H1 (cell line): ENCODE data around the gene SPEM1. TPM values are rescaled to one million over a fixed set of nuclear protein-coding genes. Genes with fewer than 3 reads are reported as not detected.

Experiments
- CTCF ChIA-PET: fragments of 300-600 bp; sonication (Branson Sonifier 250); formaldehyde crosslinking; loops from one replicate; lab custom pipeline; 2021; ENCODE audit not compliant: partially characterized antibody; lab: Charles Lee
- POLR2A ChIA-PET: fragments of 300-600 bp; sonication (Branson Sonifier 250); formaldehyde crosslinking; loops from one replicate; lab custom pipeline; 2021; ENCODE audit warnings: inconsistent platforms; ENCODE audit not compliant: partially characterized antibody; lab: Charles Lee
- DNase-seq, 2 experiments: peaks; one replicate each; pipeline versions ENCODE4 v3.0.0 to v3.0.0-alpha.2; 2010 to 2022; ENCODE audit warnings: low spot score in 2 of 2, low read depth in 1 of 2, mixed read lengths in 1 of 2
- FAIRE-seq: peaks from 2 replicates; lab custom pipeline; 2011; peaks lifted over from hg19 to GRCh38; lab: Jason Lieb, UNC
- H2AFZ ChIP-seq: 2 replicates; pipeline ENCODE4 v1.8.1; 2012; ENCODE audit warnings: low read length, inconsistent platforms
- H2AK5ac ChIP-seq: 2 replicates; pipeline ENCODE4 v1.6.1; 2013; ENCODE audit warnings: low read depth, low read length
- H2BK120ac ChIP-seq: replicated peaks from 2 replicates; pipeline ENCODE3; 2013; ENCODE audit warnings: low read depth, low read length, inconsistent platforms
- H2BK12ac ChIP-seq: 2 replicates; pipeline ENCODE4 v1.6.1; 2013; ENCODE audit warnings: low read depth, low read length
- H2BK15ac ChIP-seq: 2 replicates; pipeline ENCODE4 v1.6.1; 2013; ENCODE audit warnings: low read length
- H2BK20ac ChIP-seq: 2 replicates; pipeline ENCODE4 v1.6.1; 2013; ENCODE audit warnings: low read length
- H2BK5ac ChIP-seq: 2 replicates; pipeline ENCODE4 v1.6.1; 2013; ENCODE audit warnings: low read depth, low read length
- H3K14ac ChIP-seq: 2 replicates; pipeline ENCODE4 v1.6.1; 2013; ENCODE audit warnings: inconsistent platforms; ENCODE audit not compliant: insufficient read length
- H3K18ac ChIP-seq: 2 replicates; pipeline ENCODE4 v1.6.1; 2013; ENCODE audit warnings: low read length; ENCODE audit errors: extremely low read depth
- H3K23ac ChIP-seq: 2 replicates; pipeline ENCODE4 v1.6.1; 2013; ENCODE audit warnings: inconsistent platforms; ENCODE audit not compliant: insufficient read length
- H3K23me2 ChIP-seq: 2 replicates; pipeline ENCODE4 v1.6.1; 2013; ENCODE audit warnings: low read depth, low read length
- H3K27ac ChIP-seq: 2 replicates; pipeline ENCODE4 v1.6.1; 2011; ENCODE audit warnings: low read depth, low read length, inconsistent platforms
- H3K27me3 ChIP-seq, 4 experiments: replicated peaks in 1 of 4; 1 replicate in 1 of 4; 2 replicates in 3 of 4; pipeline versions ENCODE4 v1.6.1 to v1.8.1; 2011 to 2013; ENCODE audit warnings: low read length in 3 of 4, mild to moderate bottlenecking in 3 of 4, inconsistent platforms in 2 of 4, mixed read lengths in 2 of 4, moderate library complexity in 1 of 4; ENCODE audit not compliant: control insufficient read depth in 3 of 4, insufficient read depth in 3 of 4; ENCODE audit errors: extremely low read depth in 1 of 4
- H3K36me3 ChIP-seq, 4 experiments: 2 replicates each; pipeline versions ENCODE4 v1.6.1 to v1.8.1; 2011 to 2013; ENCODE audit warnings: mild to moderate bottlenecking in 4 of 4, low read length in 3 of 4, moderate library complexity in 2 of 4, control low read depth in 1 of 4, inconsistent platforms in 1 of 4; ENCODE audit not compliant: insufficient read depth in 4 of 4, control insufficient read depth in 2 of 4
- H3K4ac ChIP-seq: replicated peaks from 2 replicates; pipeline ENCODE3; 2013; ENCODE audit warnings: low read length, low read depth, mixed read lengths, inconsistent platforms; ENCODE audit not compliant: insufficient read length
- H3K4me1 ChIP-seq, 4 experiments: replicated peaks in 1 of 4; 1 replicate in 1 of 4; 2 replicates in 3 of 4; pipeline versions ENCODE4 v1.6.1 to v1.8.1; 2011 to 2013; ENCODE audit warnings: low read length in 3 of 4, inconsistent platforms in 2 of 4, mixed read lengths in 1 of 4; ENCODE audit not compliant: insufficient read depth in 4 of 4, control insufficient read depth in 3 of 4
- H3K4me2 ChIP-seq, 2 experiments: 2 replicates each; pipeline versions ENCODE4 v1.6.1 to v1.8.1; 2011 to 2013; ENCODE audit warnings: low read depth in 2 of 2, low read length in 2 of 2, control low read depth in 1 of 2, inconsistent platforms in 1 of 2, mild to moderate bottlenecking in 1 of 2; ENCODE audit not compliant: insufficient read depth in 1 of 2
- H3K4me3 ChIP-seq, 4 experiments: fragments of 200-600, 300-600 bp in 1 of 4; sonication (generic), shearing (Covaris generic), sonication (Bioruptor Twin) in 1 of 4; 2 replicates each; pipeline versions ENCODE4 v1.5.1 to v1.8.1; 2011 to 2016; ENCODE audit warnings: low read length in 4 of 4, low read depth in 3 of 4, control low read depth in 2 of 4, inconsistent platforms in 2 of 4, mild to moderate bottlenecking in 2 of 4, mixed read lengths in 1 of 4, moderate library complexity in 1 of 4; ENCODE audit not compliant: insufficient read depth in 2 of 4; ENCODE audit errors: extremely low read depth in 1 of 4
- H3K56ac ChIP-seq: replicated peaks from 2 replicates; pipeline ENCODE3; 2013; ENCODE audit warnings: low read depth, mild to moderate bottlenecking, mixed read lengths, low read length, inconsistent platforms; ENCODE audit not compliant: insufficient read length
- H3K79me1 ChIP-seq: 2 replicates; pipeline ENCODE4 v1.6.1; 2013; ENCODE audit warnings: low read depth, low read length, control low read depth
- H3K79me2 ChIP-seq, 2 experiments: 2 replicates each; pipeline versions ENCODE4 v1.6.1 to v1.8.1; 2012 to 2013; ENCODE audit warnings: low read length in 2 of 2, mild to moderate bottlenecking in 2 of 2, inconsistent platforms in 1 of 2; ENCODE audit not compliant: insufficient read depth in 2 of 2, control insufficient read depth in 1 of 2
- H3K9ac ChIP-seq, 4 experiments: replicated peaks in 1 of 4; 1 replicate in 1 of 4; 2 replicates in 3 of 4; pipeline versions ENCODE4 v1.6.1 to v1.8.1; 2011 to 2013; ENCODE audit warnings: low read depth in 3 of 4, low read length in 3 of 4, control low read depth in 2 of 4, mild to moderate bottlenecking in 2 of 4, moderate library complexity in 2 of 4, inconsistent platforms in 1 of 4; ENCODE audit errors: extremely low read depth in 1 of 4
- H3K9me3 ChIP-seq, 2 experiments: 2 replicates each; pipeline versions ENCODE4 v1.6.1 to v1.8.1; 2012 to 2013; ENCODE audit warnings: mild to moderate bottlenecking in 2 of 2, moderate library complexity in 2 of 2, control low read depth in 1 of 2, inconsistent platforms in 1 of 2, low read depth in 1 of 2, low read length in 1 of 2, mixed read lengths in 1 of 2; ENCODE audit not compliant: insufficient read depth in 2 of 2
- H4K20me1 ChIP-seq, 2 experiments: replicated peaks in 1 of 2; 2 replicates each; pipeline versions ENCODE3 to v1.8.1; 2011 to 2013; ENCODE audit warnings: inconsistent platforms in 2 of 2, low read length in 2 of 2, mild to moderate bottlenecking in 1 of 2; ENCODE audit not compliant: insufficient read depth in 2 of 2, control insufficient read depth in 1 of 2
- H4K5ac ChIP-seq: 2 replicates; pipeline ENCODE4 v1.6.1; 2013; ENCODE audit warnings: low read length, low read depth, mixed read lengths, inconsistent platforms; ENCODE audit not compliant: insufficient read length
- H4K8ac ChIP-seq: 2 replicates; pipeline ENCODE4 v1.8.0; 2013; ENCODE audit warnings: mild to moderate bottlenecking, moderate library complexity, low read length, inconsistent platforms; ENCODE audit not compliant: insufficient read depth; ENCODE audit errors: extremely low read depth
- H4K91ac ChIP-seq: replicated peaks from 2 replicates; pipeline ENCODE3; 2013; ENCODE audit warnings: low read length, mixed read lengths, inconsistent platforms; ENCODE audit not compliant: insufficient read length
- BACH1 ChIP-seq: IDR thresholded peaks from 2 replicates; pipeline ENCODE4 v1.6.1; 2012; ENCODE audit warnings: low read length, improper control_type of control experiment
- CTBP2 ChIP-seq: IDR thresholded peaks from 2 replicates; pipeline ENCODE4 v1.7.0; 2011; ENCODE audit warnings: borderline replicate concordance, mild to moderate bottlenecking, moderate library complexity, mixed read lengths, low read length; ENCODE audit not compliant: insufficient read depth, insufficient read length
- JUND ChIP-seq: IDR thresholded peaks from 2 replicates; pipeline ENCODE4 v1.6.1; 2011; ENCODE audit warnings: mild to moderate bottlenecking, improper control_type of control experiment, low read length
- KDM4A ChIP-seq: IDR thresholded peaks from one replicate; pipeline ENCODE4 v1.7.1; 2012; ENCODE audit warnings: low read depth, mild to moderate bottlenecking, moderate library complexity, low read length, inconsistent platforms; ENCODE audit not compliant: severe bottlenecking
- SAP30 ChIP-seq: fragments of 300-600 bp; sonication (generic); IDR thresholded peaks from 2 replicates; pipeline ENCODE4 v1.7.1; 2012; ENCODE audit warnings: low read length, moderate library complexity, mild to moderate bottlenecking, inconsistent platforms; ENCODE audit not compliant: insufficient read depth, insufficient replicate concordance
- SP4 ChIP-seq: IDR thresholded peaks from 2 replicates; pipeline ENCODE4 v1.6.1; 2012; ENCODE audit warnings: low read length, inconsistent platforms
- TCF12 ChIP-seq: IDR thresholded peaks from 2 replicates; pipeline ENCODE4 v1.6.1; 2011; ENCODE audit warnings: low read depth, mild to moderate bottlenecking, low read length
- WGBS, 2 experiments: shearing (Covaris generic) in 1 of 2; methylation state at CpG; one replicate each; pipeline versions ENCODE4 v1.1.6 to v1.1.7; 2013 to 2015; ENCODE audit warnings: low lambda C conversion rate in 2 of 2, mixed read lengths in 2 of 2, inconsistent platforms in 1 of 2, low coverage in 1 of 2, missing lambda C conversion rate in 1 of 2; ENCODE audit not compliant: insufficient replicate concordance in 2 of 2, insufficient coverage in 1 of 2, insufficient read length in 1 of 2; ENCODE audit errors: extremely low coverage in 1 of 2, missing lambda C conversion rate in 1 of 2; 5-methylcytosine and 5-hydroxymethylcytosine counted together
- polyA plus RNA-seq, 7 experiments: library from polyadenylated mRNA; depleted of rRNA in 3 of 7; stranded (reverse) in 5 of 7; unstranded in 2 of 7; fragments of >200 nt in 5 of 7; fragments of 200-250 nt in 2 of 7; gene quantifications; 1 replicate in 5 of 7; 2 replicates in 1 of 7; 4 replicates in 1 of 7; pipeline versions ENCODE4 v1.2.1 to v1.2.3, GENCODE V29; 2011 to 2013; ENCODE audit warnings: missing spikeins in 2 of 7, mixed read lengths in 2 of 7
- total RNA-seq: library from RNA; stranded (reverse); fragmentation: NEBNext Ultra II Directional; extraction: Animal tissue kit (Norgen Biotek cat#: 25700); gene quantifications from 2 replicates; pipeline ENCODE4 v1.2.1, GENCODE V29; 2021
- TF ChIP-seq, protein P1 (sequence below): IDR thresholded peaks from 2 replicates; pipeline ENCODE4 v1.6.1; 2012; ENCODE audit warnings: inconsistent platforms
- TF ChIP-seq, protein P2 (sequence below): IDR thresholded peaks from 2 replicates; pipeline ENCODE4 v1.6.1; 2011; ENCODE audit warnings: low read depth, mild to moderate bottlenecking, low read length; ENCODE audit not compliant: insufficient read depth

Gene SPEM1
- total and polyA plus RNA-seq, 2 of the 8 experiments (the other 6 are each of a cell fraction or from before 2014, with no cell fraction given): not detected

DNA sequence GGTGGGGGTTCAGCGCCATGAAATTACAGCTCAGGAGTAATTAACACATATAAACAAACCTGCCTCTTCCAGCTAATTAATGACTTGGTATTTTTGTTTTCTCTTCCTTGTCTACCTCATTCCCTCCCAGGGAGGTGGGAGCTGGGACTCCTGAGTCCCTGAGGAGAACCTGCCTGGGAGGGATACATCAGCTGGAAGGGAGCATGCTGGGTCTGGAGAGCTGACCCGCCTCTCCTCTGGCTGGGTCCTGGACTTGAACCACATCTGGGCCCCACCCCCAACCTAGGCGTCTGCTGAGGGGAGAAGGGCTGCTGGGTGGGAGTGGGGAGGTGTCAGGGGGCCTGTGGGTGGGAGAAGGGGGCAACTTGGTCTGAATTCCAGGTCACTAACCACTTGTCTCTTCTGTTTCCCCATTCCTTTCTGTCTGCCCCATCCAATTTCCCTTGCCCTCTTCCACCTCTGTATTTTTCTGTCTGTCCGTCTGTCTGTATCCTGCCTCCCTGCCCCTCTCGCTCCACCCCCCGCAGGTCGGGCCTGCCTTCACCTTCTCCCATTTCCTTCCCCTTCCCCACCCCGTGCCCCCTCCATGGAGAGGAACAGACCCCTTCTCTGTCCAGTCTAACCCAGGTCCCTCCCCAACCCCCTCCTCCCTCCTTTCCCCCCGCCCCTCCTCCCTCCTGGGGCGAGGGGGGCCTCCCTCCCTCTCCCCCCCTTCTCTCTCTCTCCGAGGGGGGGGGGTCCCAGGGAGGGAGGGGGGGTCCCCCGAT lies 12.5 kb upstream of the SPEM1 start, which contains the start of gene NLGN2:
Gene NLGN2, plus strand, starts transcription at position 361 of the 767 bp plus-strand sequence. CDS start 411 bp downstream, outside the sequence.
- no peak for FAIRE-seq
- CTCF ChIA-PET: interaction anchor here (1.1 to 2.9 kb wide), 5 partner anchors 13 to 83 kb away, joined by 3 to 15 read pairs (median 4); partner anchors contain the start of gene SPEM1
- POLR2A ChIA-PET: interaction anchor here (0.6 to 8.2 kb wide), 13 partner anchors 9 to 95 kb away, joined by 3 to 66 read pairs (median 4); partner anchors contain the start of genes ACAP1, FGF11, TMEM102 and TNK1

More for the DNA sequence above, 12.5 kb upstream of the SPEM1 start, which contains the start of gene NLGN2:
- TF ChIP-seq JUND (no peak), TCF12 (no peak), KDM4A (no peak), SP4 (no peak), BACH1 (no peak), CTBP2 (no peak), SAP30 (no peak)
- TF ChIP-seq, protein P1, sequence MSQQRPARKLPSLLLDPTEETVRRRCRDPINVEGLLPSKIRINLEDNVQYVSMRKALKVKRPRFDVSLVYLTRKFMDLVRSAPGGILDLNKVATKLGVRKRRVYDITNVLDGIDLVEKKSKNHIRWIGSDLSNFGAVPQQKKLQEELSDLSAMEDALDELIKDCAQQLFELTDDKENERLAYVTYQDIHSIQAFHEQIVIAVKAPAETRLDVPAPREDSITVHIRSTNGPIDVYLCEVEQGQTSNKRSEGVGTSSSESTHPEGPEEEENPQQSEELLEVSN: no peak
- TF ChIP-seq, protein P2, sequence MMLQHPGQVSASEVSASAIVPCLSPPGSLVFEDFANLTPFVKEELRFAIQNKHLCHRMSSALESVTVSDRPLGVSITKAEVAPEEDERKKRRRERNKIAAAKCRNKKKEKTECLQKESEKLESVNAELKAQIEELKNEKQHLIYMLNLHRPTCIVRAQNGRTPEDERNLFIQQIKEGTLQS: no peak
- 0 out of 2 replicates have a peak within 1 kb of the TSS, but pooled peaks have one; percentile 32 for H2BK20ac ChIP-seq
- H2BK12ac ChIP-seq: peak within 1 kb of the TSS; percentile 84; the same call in 1 of the 2 replicates
- H3K27ac ChIP-seq: no peak within 1 kb of the TSS
- H4K5ac ChIP-seq: no peak within 1 kb of the TSS
- H3K23me2 ChIP-seq: peaks cover 17% of the 10 kb centered on the region; the same call in 1 of the 2 replicates
- H3K4me3 ChIP-seq: peak within 1 kb of the TSS; percentile 1 to 44 (median 22); a peak in 5 of 8 replicates
- H3K23ac ChIP-seq: no peak within 1 kb of the TSS
- H3K18ac ChIP-seq: peak within 1 kb of the TSS; percentile 78
- H3K14ac ChIP-seq: no peak within 1 kb of the TSS
- no peaks in the 10 kb centered on the region; a peak in 1 of 7 replicates for H3K27me3 ChIP-seq
- peak within 1 kb of the TSS; percentile 53; the same call in 1 of the 2 replicates for H2AK5ac ChIP-seq
- H3K79me2 ChIP-seq: peaks cover 0 to 8% of the 10 kb centered on the region in 2 experiments; a peak in 1 of 4 replicates
- H3K4me1 ChIP-seq: peaks cover 0 to 19% (median 13%) of the 10 kb centered on the region in 4 experiments; a peak in 5 of 7 replicates
- 0 out of 2 replicates have a peak within 1 kb of the TSS, but pooled peaks have one; percentile 88 for H2BK15ac ChIP-seq
- WGBS, 2 experiments: 48% methylated on average over 3 of the region's 12 CpGs; no CpG with 5 or more reads in 1 of the 2 experiments
- no peak within 1 kb of the TSS; the same call in 1 of the 2 replicates for H4K8ac ChIP-seq
- peaks cover 2 to 22% (median 17%) of the 10 kb centered on the region in 4 experiments; a peak in 5 of 8 replicates for H3K36me3 ChIP-seq
- H2BK120ac ChIP-seq: no peak within 1 kb of the TSS
- no peaks in the 10 kb centered on the region for H3K9me3 ChIP-seq
- H4K20me1 ChIP-seq: peaks cover 0 to 23% of the 10 kb centered on the region in 2 experiments
- peak within 1 kb of the TSS in 1 of 4 experiments; percentile 14; a peak in 1 of 7 replicates for H3K9ac ChIP-seq
- peak within 1 kb of the TSS; percentile 71 for H4K91ac ChIP-seq
- peaks cover 4% of the 10 kb centered on the region; the same call in 1 of the 2 replicates for H3K79me1 ChIP-seq
- H3K56ac ChIP-seq: peak within 1 kb of the TSS; percentile 56
- H3K4ac ChIP-seq: no peak within 1 kb of the TSS
- H3K4me2 ChIP-seq: peak within 1 kb of the TSS; percentile 43 to 90
- H2AFZ ChIP-seq: no peak within 1 kb of the TSS
- no peak within 1 kb of the TSS for H2BK5ac ChIP-seq
- DNase-seq: no peak
